ENCODE measurements around the gene AZGP1. TPM values are rescaled to one million over a fixed set of nuclear protein-coding genes. Genes with fewer than 3 reads are reported as not detected.

The AZGP1 gene
- total and polyA plus RNA-seq, 2 of the 13 experiments (the other 11 are each of a cell fraction or from before 2014, with no cell fraction given), result 93.8 to 229 TPM

- TF ChIP-seq SMAD3 (CRISPR knock-in tag; IDR thresholded peaks at IDR 0.05) (no peak), NFE2 (CRISPR knock-in tag; IDR thresholded peaks at IDR 0.05) (no peak), SYNCRIP (IDR thresholded peaks at IDR 0.05; ENCODE audit: insufficient read depth, low read depth, low read length) (no peak), ZNF414 (CRISPR knock-in tag; IDR thresholded peaks at IDR 0.05) (no peak), POLR2AphosphoS5 (IDR thresholded peaks at IDR 0.05; ENCODE audit: low read depth, low read length) (peak; percentile 44; the same call in 1 of the 2 replicates), ZNF513 (CRISPR knock-in tag; conservative IDR thresholded peaks at IDR 0.05) (no peak), CERS6 (CRISPR knock-in tag; IDR thresholded peaks at IDR 0.05) (no peak), CREB1 (IDR thresholded peaks at IDR 0.05) (no peak), CREB1 (CRISPR knock-in tag; IDR thresholded peaks at IDR 0.05) (peak; percentile 51), ZC3H4 (CRISPR knock-in tag; IDR thresholded peaks at IDR 0.05; ENCODE audit: borderline replicate concordance) (no peak), YEATS2 (CRISPR knock-in tag; IDR thresholded peaks at IDR 0.05; ENCODE audit: borderline replicate concordance) (no peak), KDM1A (CRISPR knock-in tag; IDR thresholded peaks at IDR 0.05) (no peak), EED (CRISPR knock-in tag; IDR thresholded peaks at IDR 0.05) (no peak)
These were observed 40.5 kb upstream of the AZGP1 start (continued) for GRCh38 chr7:100016215-100016901.

All from HepG2 (cell line).